Fibroblast of lung (primary cell): ENCODE results near the gene SCGB1D4.

ENCODE experiments used
- EZH2 ChIP-seq: IDR thresholded peaks from 2 replicates; pipeline ENCODE4 v1.5.1; 2012; ENCODE audit warnings: low read length, control low read depth, mild to moderate bottlenecking; ENCODE audit errors: missing control alignments
- TF ChIP-seq, protein P1 (sequence below), 2 donors: IDR thresholded peaks in 1 of 2; conservative IDR thresholded peaks in 1 of 2; 1 replicate in 1 of 2; 2 replicates in 1 of 2; pipeline ENCODE4 v1.5.1; 2011 to 2012; ENCODE audit warnings: low read length in 2 of 2, control low read depth in 1 of 2, inconsistent platforms in 1 of 2, low read depth in 1 of 2, mild to moderate bottlenecking in 1 of 2

DNA sequence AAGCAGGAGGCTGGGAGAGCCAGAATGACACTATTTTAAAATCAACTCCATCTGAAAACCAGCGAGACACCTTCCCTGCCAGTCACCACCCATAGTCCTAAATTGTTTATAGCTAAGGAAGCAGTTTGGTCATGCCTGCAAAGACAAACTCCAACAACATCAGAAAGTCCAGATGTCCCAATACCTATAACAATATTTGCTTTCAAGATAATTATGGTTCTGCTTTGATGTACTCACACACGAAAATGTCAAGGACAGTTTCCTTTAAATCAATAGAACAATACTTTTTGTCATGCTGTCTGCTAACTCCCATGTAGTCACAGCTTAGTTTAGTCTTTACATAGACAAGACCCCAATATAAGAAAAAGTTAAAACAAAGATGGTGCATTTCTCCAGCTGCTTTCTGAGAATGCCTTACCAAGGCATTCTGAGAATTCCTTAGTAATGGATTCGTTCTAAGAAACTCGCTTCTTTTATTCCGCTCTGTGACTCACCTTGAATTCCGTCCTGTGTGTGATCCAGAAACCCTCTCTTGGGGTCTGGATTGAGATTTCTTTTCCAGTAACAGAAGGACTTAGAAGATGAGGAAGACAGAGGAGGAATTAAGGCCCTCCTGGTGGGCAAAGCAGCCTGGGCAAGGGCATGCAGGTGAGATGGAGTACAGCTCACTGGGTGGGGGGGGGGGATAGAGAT lies 38.5 kb downstream of the SCGB1D4 start:
- TF ChIP-seq, protein P1, sequence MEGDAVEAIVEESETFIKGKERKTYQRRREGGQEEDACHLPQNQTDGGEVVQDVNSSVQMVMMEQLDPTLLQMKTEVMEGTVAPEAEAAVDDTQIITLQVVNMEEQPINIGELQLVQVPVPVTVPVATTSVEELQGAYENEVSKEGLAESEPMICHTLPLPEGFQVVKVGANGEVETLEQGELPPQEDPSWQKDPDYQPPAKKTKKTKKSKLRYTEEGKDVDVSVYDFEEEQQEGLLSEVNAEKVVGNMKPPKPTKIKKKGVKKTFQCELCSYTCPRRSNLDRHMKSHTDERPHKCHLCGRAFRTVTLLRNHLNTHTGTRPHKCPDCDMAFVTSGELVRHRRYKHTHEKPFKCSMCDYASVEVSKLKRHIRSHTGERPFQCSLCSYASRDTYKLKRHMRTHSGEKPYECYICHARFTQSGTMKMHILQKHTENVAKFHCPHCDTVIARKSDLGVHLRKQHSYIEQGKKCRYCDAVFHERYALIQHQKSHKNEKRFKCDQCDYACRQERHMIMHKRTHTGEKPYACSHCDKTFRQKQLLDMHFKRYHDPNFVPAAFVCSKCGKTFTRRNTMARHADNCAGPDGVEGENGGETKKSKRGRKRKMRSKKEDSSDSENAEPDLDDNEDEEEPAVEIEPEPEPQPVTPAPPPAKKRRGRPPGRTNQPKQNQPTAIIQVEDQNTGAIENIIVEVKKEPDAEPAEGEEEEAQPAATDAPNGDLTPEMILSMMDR (conservative IDR thresholded peaks at IDR 0.05 in 1 of 2, IDR thresholded peaks at IDR 0.05 in 1 of 2; ENCODE audit: low read depth in 1 of 2, low read length in 2 of 2) = no peak
- TF ChIP-seq EZH2 = no peak
